ENCODE results near the gene SHE. TPM values are rescaled to one million over a fixed set of nuclear protein-coding genes. Genes with fewer than 3 reads are reported as not detected.

The SHE gene
- 10 to 100 TPM in 3 of 4 donors, 1 to 10 TPM in 1; 9.0 to 24.6 (median 18.0) TPM for total RNA-seq

- Histone ChIP-seq H3K4me1 (peaks cover 0 to 24% (median 7%) of the 10 kb centered on the region in 4 donors), H3K4me3 (peak within 1 kb of the TSS; percentile 30 to 61 (median 42)), H3K36me3 (no peaks in the 10 kb centered on the region), H3K27ac (peak within 1 kb of the TSS in 2 of 4 donors; percentile 55 to 80), H3K9me3 (peaks cover 0 to 16% (median 0%) of the 10 kb centered on the region in 4 donors), H3K27me3 (peaks cover 0 to 68% of the 10 kb centered on the region in 2 donors)
- TF ChIP-seq CTCF (IDR thresholded peaks at IDR 0.05), result no peak
- no peak for TF ChIP-seq EP300 (IDR thresholded peaks at IDR 0.05)
- TF ChIP-seq POLR2A (IDR thresholded peaks at IDR 0.05), result no peak
- no peak for DNase-seq (ENCODE audit: low spot score in 2 of 2)
- 1 to 4% methylated on average over 37 to 70 of the region's 90 CpGs for WGBS, 2 donors
These were observed at the start of gene SHE, which contains the start of gene TDRD10 for GRCh38 chr1:154502066-154502743. TSS of gene SHE (minus strand) at chr1:154502412. CDS start at chr1:154502026, 386 bp downstream. TSS of gene TDRD10 (plus strand) at chr1:154502219. CDS start at chr1:154506904, 4,685 bp downstream.

DNA sequence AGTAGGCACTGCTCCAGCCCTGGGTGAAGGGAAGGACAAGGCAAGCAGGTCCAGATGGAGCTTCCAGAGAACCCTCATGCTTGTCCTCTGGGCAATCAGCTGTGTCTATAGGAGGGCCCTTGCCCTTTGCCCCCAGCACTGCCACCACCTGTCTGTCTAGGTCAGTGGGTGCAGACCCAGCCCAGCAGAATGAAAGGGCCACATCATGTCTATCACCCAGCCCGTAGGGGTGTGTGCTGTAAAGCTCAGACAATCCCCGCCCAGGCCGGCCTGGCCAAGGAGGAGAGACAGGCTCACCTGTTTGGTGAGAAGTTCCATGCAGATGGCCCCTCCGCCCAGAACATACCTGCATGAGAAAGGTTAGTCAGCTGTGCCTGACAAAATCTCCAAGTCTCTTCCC, 49.3 kb upstream of the SHE start:
- no peak for DNase-seq (ENCODE audit: low spot score in 2 of 2)
- Histone ChIP-seq H3K4me1 (peaks cover 0 to 51% (median 5%) of the 10 kb centered on the region in 4 donors), H3K4me3 (no peak overlapping the region), H3K27ac (no peak overlapping the region), H3K9me3 (no peaks in the 10 kb centered on the region), H3K27me3 (no peaks in the 10 kb centered on the region), H3K36me3 (peaks cover 0 to 73% (median 35%) of the 10 kb centered on the region in 3 donors)
- TF ChIP-seq EP300 (IDR thresholded peaks at IDR 0.05) (no peak), POLR2A (IDR thresholded peaks at IDR 0.05) (no peak), CTCF (IDR thresholded peaks at IDR 0.05) (no peak)
- 90 to 96% methylated on average over 3 to 4 of the region's 4 CpGs for WGBS, 2 donors

- H3K4me3 ChIP-seq, result no peak overlapping the region
- TF ChIP-seq EP300 (IDR thresholded peaks at IDR 0.05) (no peak), POLR2A (IDR thresholded peaks at IDR 0.05) (no peak), CTCF (IDR thresholded peaks at IDR 0.05) (no peak)
- H3K9me3 ChIP-seq, result no peaks in the 10 kb centered on the region
- peaks cover 0 to 70% (median 35%) of the 10 kb centered on the region in 3 donors for H3K36me3 ChIP-seq
- no peak overlapping the region for H3K27ac ChIP-seq
- no peaks in the 10 kb centered on the region for H3K27me3 ChIP-seq
- peaks cover 0 to 42% (median 0%) of the 10 kb centered on the region in 4 donors for H3K4me1 ChIP-seq
- WGBS, 2 donors, result 70 to 73% methylated on average over 6 of the region's 6 CpGs
- DNase-seq (ENCODE audit: low spot score in 2 of 2), result no peak
These were observed 48.4 kb upstream of the SHE start for GRCh38 chr1:154550657-154551056.

GRCh38 chr1:154550070-154550469, 47.9 kb upstream of the SHE start:
- H3K27ac ChIP-seq, result no peak overlapping the region
- H3K4me1 ChIP-seq, result peaks cover 0 to 37% (median 0%) of the 10 kb centered on the region in 4 donors
- no peaks in the 10 kb centered on the region for H3K27me3 ChIP-seq
- no peak for DNase-seq (ENCODE audit: low spot score in 2 of 2)
- TF ChIP-seq POLR2A (IDR thresholded peaks at IDR 0.05), result no peak
- TF ChIP-seq CTCF (IDR thresholded peaks at IDR 0.05), result no peak
- TF ChIP-seq EP300 (IDR thresholded peaks at IDR 0.05), result no peak
- 45 to 46% methylated on average over 5 of the region's 5 CpGs for WGBS, 2 donors
- H3K9me3 ChIP-seq, result no peaks in the 10 kb centered on the region
- H3K4me3 ChIP-seq, result no peak overlapping the region
- peaks cover 0 to 64% (median 35%) of the 10 kb centered on the region in 3 donors for H3K36me3 ChIP-seq

- DNase-seq (ENCODE audit: low spot score in 2 of 2), result no peak
- Histone ChIP-seq H3K27me3 (no peaks in the 10 kb centered on the region), H3K36me3 (peaks cover 0 to 56% (median 35%) of the 10 kb centered on the region in 3 donors), H3K9me3 (no peaks in the 10 kb centered on the region), H3K4me1 (peaks cover 0 to 37% (median 0%) of the 10 kb centered on the region in 4 donors), H3K27ac (peak overlapping the region in 1 of 4 donors; percentile 9), H3K4me3 (no peak overlapping the region)
- TF ChIP-seq CTCF (IDR thresholded peaks at IDR 0.05) (no peak), POLR2A (IDR thresholded peaks at IDR 0.05) (no peak), EP300 (IDR thresholded peaks at IDR 0.05) (no peak)
- WGBS, 2 donors, result 76 to 79% methylated on average over 3 of the region's 3 CpGs
These were observed 47.1 kb upstream of the SHE start for GRCh38 chr1:154549202-154549770.
